H1 (cell line): Measurements from ENCODE around the gene CAMK2G. TPM values are rescaled to one million over a fixed set of nuclear protein-coding genes. Genes with fewer than 3 reads are reported as not detected.

ENCODE experiments used
- CTCF ChIA-PET: fragments of 300-600 bp; sonication (Branson Sonifier 250); formaldehyde crosslinking; loops from one replicate; lab custom pipeline; 2021; ENCODE audit not compliant: partially characterized antibody; lab: Charles Lee
- POLR2A ChIA-PET: fragments of 300-600 bp; sonication (Branson Sonifier 250); formaldehyde crosslinking; loops from one replicate; lab custom pipeline; 2021; ENCODE audit warnings: inconsistent platforms; ENCODE audit not compliant: partially characterized antibody; lab: Charles Lee
- DNase-seq, 2 experiments: peaks; one replicate each; pipeline versions ENCODE4 v3.0.0 to v3.0.0-alpha.2; 2010 to 2022; ENCODE audit warnings: low spot score in 2 of 2, low read depth in 1 of 2, mixed read lengths in 1 of 2
- FAIRE-seq: peaks from 2 replicates; lab custom pipeline; 2011; peaks lifted over from hg19 to GRCh38; lab: Jason Lieb, UNC
- H2AFZ ChIP-seq: 2 replicates; pipeline ENCODE4 v1.8.1; 2012; ENCODE audit warnings: low read length, inconsistent platforms
- H2AK5ac ChIP-seq: 2 replicates; pipeline ENCODE4 v1.6.1; 2013; ENCODE audit warnings: low read depth, low read length
- H2BK120ac ChIP-seq: replicated peaks from 2 replicates; pipeline ENCODE3; 2013; ENCODE audit warnings: low read depth, low read length, inconsistent platforms
- H2BK12ac ChIP-seq: 2 replicates; pipeline ENCODE4 v1.6.1; 2013; ENCODE audit warnings: low read depth, low read length
- H2BK15ac ChIP-seq: 2 replicates; pipeline ENCODE4 v1.6.1; 2013; ENCODE audit warnings: low read length
- H2BK20ac ChIP-seq: 2 replicates; pipeline ENCODE4 v1.6.1; 2013; ENCODE audit warnings: low read length
- H2BK5ac ChIP-seq: 2 replicates; pipeline ENCODE4 v1.6.1; 2013; ENCODE audit warnings: low read depth, low read length
- H3K14ac ChIP-seq: 2 replicates; pipeline ENCODE4 v1.6.1; 2013; ENCODE audit warnings: inconsistent platforms; ENCODE audit not compliant: insufficient read length
- H3K18ac ChIP-seq: 2 replicates; pipeline ENCODE4 v1.6.1; 2013; ENCODE audit warnings: low read length; ENCODE audit errors: extremely low read depth
- H3K23ac ChIP-seq: 2 replicates; pipeline ENCODE4 v1.6.1; 2013; ENCODE audit warnings: inconsistent platforms; ENCODE audit not compliant: insufficient read length
- H3K23me2 ChIP-seq: 2 replicates; pipeline ENCODE4 v1.6.1; 2013; ENCODE audit warnings: low read depth, low read length
- H3K27ac ChIP-seq: 2 replicates; pipeline ENCODE4 v1.6.1; 2011; ENCODE audit warnings: low read depth, low read length, inconsistent platforms
- H3K27me3 ChIP-seq, 4 experiments: replicated peaks in 1 of 4; 1 replicate in 1 of 4; 2 replicates in 3 of 4; pipeline versions ENCODE4 v1.6.1 to v1.8.1; 2011 to 2013; ENCODE audit warnings: low read length in 3 of 4, mild to moderate bottlenecking in 3 of 4, inconsistent platforms in 2 of 4, mixed read lengths in 2 of 4, moderate library complexity in 1 of 4; ENCODE audit not compliant: control insufficient read depth in 3 of 4, insufficient read depth in 3 of 4; ENCODE audit errors: extremely low read depth in 1 of 4
- H3K36me3 ChIP-seq, 4 experiments: 2 replicates each; pipeline versions ENCODE4 v1.6.1 to v1.8.1; 2011 to 2013; ENCODE audit warnings: mild to moderate bottlenecking in 4 of 4, low read length in 3 of 4, moderate library complexity in 2 of 4, control low read depth in 1 of 4, inconsistent platforms in 1 of 4; ENCODE audit not compliant: insufficient read depth in 4 of 4, control insufficient read depth in 2 of 4
- H3K4ac ChIP-seq: replicated peaks from 2 replicates; pipeline ENCODE3; 2013; ENCODE audit warnings: low read length, low read depth, mixed read lengths, inconsistent platforms; ENCODE audit not compliant: insufficient read length
- H3K4me1 ChIP-seq, 4 experiments: replicated peaks in 1 of 4; 1 replicate in 1 of 4; 2 replicates in 3 of 4; pipeline versions ENCODE4 v1.6.1 to v1.8.1; 2011 to 2013; ENCODE audit warnings: low read length in 3 of 4, inconsistent platforms in 2 of 4, mixed read lengths in 1 of 4; ENCODE audit not compliant: insufficient read depth in 4 of 4, control insufficient read depth in 3 of 4
- H3K4me2 ChIP-seq, 2 experiments: 2 replicates each; pipeline versions ENCODE4 v1.6.1 to v1.8.1; 2011 to 2013; ENCODE audit warnings: low read depth in 2 of 2, low read length in 2 of 2, control low read depth in 1 of 2, inconsistent platforms in 1 of 2, mild to moderate bottlenecking in 1 of 2; ENCODE audit not compliant: insufficient read depth in 1 of 2
- H3K4me3 ChIP-seq, 4 experiments: fragments of 200-600, 300-600 bp in 1 of 4; sonication (generic), shearing (Covaris generic), sonication (Bioruptor Twin) in 1 of 4; 2 replicates each; pipeline versions ENCODE4 v1.5.1 to v1.8.1; 2011 to 2016; ENCODE audit warnings: low read length in 4 of 4, low read depth in 3 of 4, control low read depth in 2 of 4, inconsistent platforms in 2 of 4, mild to moderate bottlenecking in 2 of 4, mixed read lengths in 1 of 4, moderate library complexity in 1 of 4; ENCODE audit not compliant: insufficient read depth in 2 of 4; ENCODE audit errors: extremely low read depth in 1 of 4
- H3K56ac ChIP-seq: replicated peaks from 2 replicates; pipeline ENCODE3; 2013; ENCODE audit warnings: low read depth, mild to moderate bottlenecking, mixed read lengths, low read length, inconsistent platforms; ENCODE audit not compliant: insufficient read length
- H3K79me1 ChIP-seq: 2 replicates; pipeline ENCODE4 v1.6.1; 2013; ENCODE audit warnings: low read depth, low read length, control low read depth
- H3K79me2 ChIP-seq, 2 experiments: 2 replicates each; pipeline versions ENCODE4 v1.6.1 to v1.8.1; 2012 to 2013; ENCODE audit warnings: low read length in 2 of 2, mild to moderate bottlenecking in 2 of 2, inconsistent platforms in 1 of 2; ENCODE audit not compliant: insufficient read depth in 2 of 2, control insufficient read depth in 1 of 2
- H3K9ac ChIP-seq, 4 experiments: replicated peaks in 1 of 4; 1 replicate in 1 of 4; 2 replicates in 3 of 4; pipeline versions ENCODE4 v1.6.1 to v1.8.1; 2011 to 2013; ENCODE audit warnings: low read depth in 3 of 4, low read length in 3 of 4, control low read depth in 2 of 4, mild to moderate bottlenecking in 2 of 4, moderate library complexity in 2 of 4, inconsistent platforms in 1 of 4; ENCODE audit errors: extremely low read depth in 1 of 4
- H3K9me3 ChIP-seq, 2 experiments: 2 replicates each; pipeline versions ENCODE4 v1.6.1 to v1.8.1; 2012 to 2013; ENCODE audit warnings: mild to moderate bottlenecking in 2 of 2, moderate library complexity in 2 of 2, control low read depth in 1 of 2, inconsistent platforms in 1 of 2, low read depth in 1 of 2, low read length in 1 of 2, mixed read lengths in 1 of 2; ENCODE audit not compliant: insufficient read depth in 2 of 2
- H4K20me1 ChIP-seq, 2 experiments: replicated peaks in 1 of 2; 2 replicates each; pipeline versions ENCODE3 to v1.8.1; 2011 to 2013; ENCODE audit warnings: inconsistent platforms in 2 of 2, low read length in 2 of 2, mild to moderate bottlenecking in 1 of 2; ENCODE audit not compliant: insufficient read depth in 2 of 2, control insufficient read depth in 1 of 2
- H4K5ac ChIP-seq: 2 replicates; pipeline ENCODE4 v1.6.1; 2013; ENCODE audit warnings: low read length, low read depth, mixed read lengths, inconsistent platforms; ENCODE audit not compliant: insufficient read length
- H4K8ac ChIP-seq: 2 replicates; pipeline ENCODE4 v1.8.0; 2013; ENCODE audit warnings: mild to moderate bottlenecking, moderate library complexity, low read length, inconsistent platforms; ENCODE audit not compliant: insufficient read depth; ENCODE audit errors: extremely low read depth
- H4K91ac ChIP-seq: replicated peaks from 2 replicates; pipeline ENCODE3; 2013; ENCODE audit warnings: low read length, mixed read lengths, inconsistent platforms; ENCODE audit not compliant: insufficient read length
- HDAC6 ChIP-seq: IDR thresholded peaks from one replicate; pipeline ENCODE4 v1.7.1; 2012; ENCODE audit warnings: low read depth, mild to moderate bottlenecking, inconsistent platforms, low read length, moderate library complexity
- JUN ChIP-seq: IDR thresholded peaks from 2 replicates; pipeline ENCODE4 v1.6.1; 2011; ENCODE audit warnings: low read depth, mild to moderate bottlenecking, improper control_type of control experiment, low read length
- JUND ChIP-seq: IDR thresholded peaks from 2 replicates; pipeline ENCODE4 v1.6.1; 2011; ENCODE audit warnings: mild to moderate bottlenecking, improper control_type of control experiment, low read length
- POLR2A ChIP-seq, 2 experiments: IDR thresholded peaks; 1 replicate in 1 of 2; 2 replicates in 1 of 2; pipeline ENCODE4 v1.6.1; 2011; ENCODE audit warnings: low read depth in 2 of 2, low read length in 2 of 2, mild to moderate bottlenecking in 2 of 2; ENCODE audit errors: control extremely low read depth in 1 of 2
- SIN3A ChIP-seq, 2 experiments: IDR thresholded peaks in 1 of 2; conservative IDR thresholded peaks in 1 of 2; 2 replicates each; pipeline ENCODE4 v1.6.1; 2011 to 2012; ENCODE audit warnings: low read length in 2 of 2, improper control_type of control experiment in 1 of 2, low read depth in 1 of 2, mild to moderate bottlenecking in 1 of 2
- SIRT6 ChIP-seq: IDR thresholded peaks from one replicate; pipeline ENCODE4 v1.7.1; 2012; ENCODE audit warnings: low read length, inconsistent platforms
- SP1 ChIP-seq: IDR thresholded peaks from 2 replicates; pipeline ENCODE4 v1.6.1; 2011; ENCODE audit warnings: low read depth, low read length
- ZNF274 ChIP-seq: IDR thresholded peaks from 2 replicates; pipeline ENCODE4 v1.7.0; 2012; ENCODE audit warnings: low read length, borderline replicate concordance; ENCODE audit errors: extremely low read depth
- WGBS, 2 experiments: shearing (Covaris generic) in 1 of 2; methylation state at CpG; one replicate each; pipeline versions ENCODE4 v1.1.6 to v1.1.7; 2013 to 2015; ENCODE audit warnings: low lambda C conversion rate in 2 of 2, mixed read lengths in 2 of 2, inconsistent platforms in 1 of 2, low coverage in 1 of 2, missing lambda C conversion rate in 1 of 2; ENCODE audit not compliant: insufficient replicate concordance in 2 of 2, insufficient coverage in 1 of 2, insufficient read length in 1 of 2; ENCODE audit errors: extremely low coverage in 1 of 2, missing lambda C conversion rate in 1 of 2; 5-methylcytosine and 5-hydroxymethylcytosine counted together
- polyA plus RNA-seq, 7 experiments: library from polyadenylated mRNA; depleted of rRNA in 3 of 7; stranded (reverse) in 5 of 7; unstranded in 2 of 7; fragments of >200 nt in 5 of 7; fragments of 200-250 nt in 2 of 7; gene quantifications; 1 replicate in 5 of 7; 2 replicates in 1 of 7; 4 replicates in 1 of 7; pipeline versions ENCODE4 v1.2.1 to v1.2.3, GENCODE V29; 2011 to 2013; ENCODE audit warnings: missing spikeins in 2 of 7, mixed read lengths in 2 of 7
- total RNA-seq: library from RNA; stranded (reverse); fragmentation: NEBNext Ultra II Directional; extraction: Animal tissue kit (Norgen Biotek cat#: 25700); gene quantifications from 2 replicates; pipeline ENCODE4 v1.2.1, GENCODE V29; 2021

CAMK2G gene
- total and polyA plus RNA-seq, 2 of the 8 experiments (the other 6 are each of a cell fraction or from before 2014, with no cell fraction given), result 28.9 to 31.7 TPM

DNA sequence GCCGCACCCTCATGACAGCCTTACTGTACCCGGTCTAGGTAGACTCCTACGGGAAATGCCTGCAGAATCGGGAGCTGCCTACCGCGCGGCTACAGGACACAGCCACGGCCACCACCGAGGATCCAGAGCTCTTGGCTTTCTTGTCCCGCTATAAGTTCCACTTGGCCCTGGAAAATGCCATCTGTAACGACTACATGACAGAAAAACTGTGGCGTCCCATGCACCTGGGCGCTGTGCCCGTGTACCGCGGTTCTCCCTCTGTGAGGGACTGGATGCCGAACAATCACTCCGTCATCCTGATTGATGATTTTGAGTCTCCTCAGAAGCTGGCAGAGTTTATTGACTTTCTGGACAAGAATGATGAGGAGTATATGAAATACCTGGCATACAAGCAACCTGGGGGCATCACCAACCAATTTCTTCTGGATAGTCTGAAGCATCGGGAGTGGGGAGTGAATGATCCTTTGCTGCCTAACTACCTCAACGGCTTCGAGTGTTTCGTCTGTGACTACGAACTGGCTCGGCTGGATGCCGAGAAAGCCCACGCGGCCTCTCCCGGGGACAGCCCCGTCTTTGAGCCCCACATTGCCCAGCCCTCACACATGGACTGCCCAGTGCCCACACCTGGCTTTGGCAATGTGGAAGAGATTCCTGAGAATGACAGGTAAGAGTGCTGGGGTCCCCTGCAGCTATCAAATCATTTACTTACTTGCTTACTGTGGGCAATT lies 101.0 kb downstream of the CAMK2G start:
- Histone ChIP-seq H2AK5ac (no peak overlapping the region), H2BK15ac (no peak overlapping the region), H2BK12ac (no peak overlapping the region), H2AFZ (peak overlapping the region; percentile 28; the same call in 1 of the 2 replicates), H3K4ac (no peak overlapping the region), H3K23ac (no peak overlapping the region), H3K4me1 (peaks cover 3 to 13% (median 8%) of the 10 kb centered on the region in 4 experiments; a peak in 5 of 7 replicates), H3K79me1 (peaks cover 2% of the 10 kb centered on the region; the same call in 1 of the 2 replicates), H3K14ac (no peak overlapping the region), H3K56ac (peak overlapping the region; percentile 13), H3K4me2 (peak overlapping the region; percentile 97), H3K9me3 (no peaks in the 10 kb centered on the region), H3K4me3 (peak overlapping the region; percentile 84 to 91 (median 87)), H3K9ac (peak overlapping the region in 3 of 4 experiments; percentile 47 to 78 (median 76); a peak in 4 of 7 replicates), H4K8ac (no peak overlapping the region; the same call in 1 of the 2 replicates), H4K91ac (no peak overlapping the region), H2BK20ac (no peak overlapping the region), H4K20me1 (peaks cover 2 to 13% of the 10 kb centered on the region in 2 experiments), H3K23me2 (peaks cover 10% of the 10 kb centered on the region), H3K36me3 (peaks cover 7 to 44% (median 16%) of the 10 kb centered on the region in 4 experiments), H3K27ac (no peak overlapping the region), H4K5ac (no peak overlapping the region), H3K79me2 (peaks cover 0 to 15% of the 10 kb centered on the region in 2 experiments; a peak in 2 of 4 replicates), H2BK5ac (0 out of 2 replicates have a peak overlapping the region, but pooled peaks have one; percentile 94), H3K27me3 (no peaks in the 10 kb centered on the region; a peak in 1 of 7 replicates), H2BK120ac (no peak overlapping the region), H3K18ac (peak overlapping the region; percentile 81; the same call in 1 of the 2 replicates)
- FAIRE-seq (no peak), DNase-seq (no peak)
- CTCF ChIA-PET, result interaction anchor here (0.6 to 3.4 kb wide), 9 partner anchors 9 to 428 kb away, joined by 3 to 13 read pairs (median 3); partner anchors contain the start of gene CHCHD1
- WGBS, 2 experiments, result 33% methylated on average over 28 of the region's 29 CpGs; no CpG with 5 or more reads in 1 of the 2 experiments
- TF ChIP-seq JUN (no peak), POLR2A (IDR thresholded peaks at IDR 0.05; ENCODE audit: control extremely low read depth in 1 of 2, low read depth in 2 of 2, low read length in 2 of 2) (no peak), HDAC6 (no peak), SP1 (no peak), SIN3A (conservative IDR thresholded peaks at IDR 0.05 in 1 of 2, IDR thresholded peaks at IDR 0.05 in 1 of 2; ENCODE audit: low read depth in 1 of 2, low read length in 2 of 2) (no peak), SIRT6 (no peak), ZNF274 (no peak), JUND (no peak)
- POLR2A ChIA-PET, result interaction anchor here (0.6 to 6.2 kb wide), 22 partner anchors 10 to 1423 kb away, joined by 3 to 79 read pairs (median 6); partner anchors contain the start of genes ADK, AP3M1, CAMK2G and CHCHD1
